ENCODE results near the gene C4orf46.

Gene C4orf46

DNA sequence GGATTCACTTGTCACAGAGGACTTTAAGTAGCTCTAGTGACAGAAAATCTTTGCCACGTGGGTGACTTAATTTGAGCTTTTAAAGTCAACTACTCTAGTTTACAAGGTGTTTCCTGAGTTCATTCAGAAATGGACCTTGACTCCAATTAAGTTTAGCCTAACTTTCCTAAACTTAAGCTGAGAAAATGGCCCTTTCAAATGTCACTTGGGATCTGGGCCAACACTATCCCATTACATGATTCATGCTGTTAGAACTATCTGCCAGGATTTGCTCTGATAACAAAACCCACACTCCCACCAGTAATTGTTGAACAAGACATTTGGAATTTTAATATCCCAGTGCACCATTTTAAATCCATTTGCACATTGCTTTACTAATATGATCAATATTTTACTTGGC is 40.8 kb downstream of the C4orf46 start:
- DNase-seq (ENCODE audit: low read depth in 2 of 2): peak; percentile 48 to 66
- H3K4me3 ChIP-seq (replicated peaks in 1 of 2; ENCODE audit: low read depth in 2 of 2, low read length in 2 of 2): no peak overlapping the region
- TF ChIP-seq, protein P1, sequence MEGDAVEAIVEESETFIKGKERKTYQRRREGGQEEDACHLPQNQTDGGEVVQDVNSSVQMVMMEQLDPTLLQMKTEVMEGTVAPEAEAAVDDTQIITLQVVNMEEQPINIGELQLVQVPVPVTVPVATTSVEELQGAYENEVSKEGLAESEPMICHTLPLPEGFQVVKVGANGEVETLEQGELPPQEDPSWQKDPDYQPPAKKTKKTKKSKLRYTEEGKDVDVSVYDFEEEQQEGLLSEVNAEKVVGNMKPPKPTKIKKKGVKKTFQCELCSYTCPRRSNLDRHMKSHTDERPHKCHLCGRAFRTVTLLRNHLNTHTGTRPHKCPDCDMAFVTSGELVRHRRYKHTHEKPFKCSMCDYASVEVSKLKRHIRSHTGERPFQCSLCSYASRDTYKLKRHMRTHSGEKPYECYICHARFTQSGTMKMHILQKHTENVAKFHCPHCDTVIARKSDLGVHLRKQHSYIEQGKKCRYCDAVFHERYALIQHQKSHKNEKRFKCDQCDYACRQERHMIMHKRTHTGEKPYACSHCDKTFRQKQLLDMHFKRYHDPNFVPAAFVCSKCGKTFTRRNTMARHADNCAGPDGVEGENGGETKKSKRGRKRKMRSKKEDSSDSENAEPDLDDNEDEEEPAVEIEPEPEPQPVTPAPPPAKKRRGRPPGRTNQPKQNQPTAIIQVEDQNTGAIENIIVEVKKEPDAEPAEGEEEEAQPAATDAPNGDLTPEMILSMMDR (IDR thresholded peaks at IDR 0.05; ENCODE audit: low read depth, low read length): no peak

DNA sequence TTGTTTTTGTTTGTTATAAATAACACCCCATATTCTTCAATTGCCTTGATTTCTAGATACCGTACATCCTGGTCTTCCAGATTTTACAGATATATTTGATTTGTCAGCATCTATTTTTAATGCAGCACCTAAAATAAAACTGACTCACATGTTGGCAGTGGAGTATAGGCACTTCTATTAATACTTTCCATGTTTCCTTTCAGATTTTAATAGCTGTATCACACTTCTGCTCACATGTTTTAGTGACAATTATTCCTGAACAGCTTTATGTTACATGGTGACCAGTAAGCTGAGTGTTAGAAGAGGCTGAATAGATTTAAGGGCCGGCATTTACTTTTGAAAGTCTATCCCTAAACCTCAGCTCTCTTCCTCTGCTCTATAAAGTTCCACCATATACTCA is 46.1 kb downstream of the C4orf46 start:
- no peak for DNase-seq (ENCODE audit: low read depth in 2 of 2)
- H3K4me3 ChIP-seq (replicated peaks in 1 of 2; ENCODE audit: low read depth in 2 of 2, low read length in 2 of 2): no peak overlapping the region
- TF ChIP-seq, protein P1 (IDR thresholded peaks at IDR 0.05; ENCODE audit: low read depth, low read length): no peak

DNA sequence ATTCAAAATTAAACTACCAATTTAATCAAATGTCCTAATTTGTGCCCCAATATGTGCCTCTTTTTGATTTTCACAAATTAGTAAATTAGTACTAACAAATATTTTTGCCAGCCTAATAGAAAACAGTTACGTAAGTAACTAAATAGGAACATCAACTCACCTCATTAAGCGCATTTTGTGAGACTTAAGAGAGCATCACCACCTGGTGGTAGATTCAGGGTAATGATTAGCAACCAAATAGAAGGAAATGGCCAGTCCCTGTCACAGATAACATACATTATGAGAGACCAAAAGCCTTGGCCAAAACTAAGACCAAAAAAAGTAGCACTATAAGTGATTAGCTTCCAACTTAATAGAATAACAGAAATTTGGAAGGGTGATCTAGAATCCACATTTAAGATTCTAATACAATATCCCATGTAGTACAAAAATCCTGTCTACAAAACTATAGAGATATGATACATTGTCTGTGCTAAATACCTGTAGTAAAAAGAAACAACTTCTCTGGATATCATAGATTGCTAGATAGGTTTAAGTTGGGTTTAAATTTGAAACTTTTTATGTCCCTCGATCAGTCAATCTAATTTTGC is 46.7 kb downstream of the C4orf46 start:
- TF ChIP-seq, protein P1 (IDR thresholded peaks at IDR 0.05; ENCODE audit: low read depth, low read length): peak; percentile 65
- peak; percentile 81 to 88 for DNase-seq (ENCODE audit: low read depth in 2 of 2)

DNA sequence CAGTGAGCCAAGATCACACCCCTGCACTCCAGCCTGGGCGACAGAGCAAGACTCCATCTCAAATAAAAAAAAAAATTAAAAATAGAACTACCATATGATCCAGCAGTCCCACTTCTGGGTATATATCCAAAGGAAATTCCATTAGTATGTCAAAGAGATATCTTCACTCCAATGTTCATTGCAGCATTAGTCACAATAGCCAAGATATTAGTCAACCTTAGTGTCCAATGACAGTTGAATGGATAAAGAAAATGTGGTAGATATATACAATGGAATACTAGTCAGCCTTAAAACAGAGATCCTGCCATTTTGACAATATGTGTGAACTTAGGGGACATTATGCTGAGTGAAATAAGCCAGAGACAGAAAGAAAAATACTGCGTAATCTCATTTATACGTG is 49.4 kb downstream of the C4orf46 start:
- DNase-seq (ENCODE audit: low read depth in 2 of 2): peak; percentile 9 to 66
- H3K4me3 ChIP-seq (replicated peaks in 1 of 2; ENCODE audit: low read depth in 2 of 2, low read length in 2 of 2): no peak overlapping the region
- TF ChIP-seq, protein P1 (IDR thresholded peaks at IDR 0.05; ENCODE audit: low read depth, low read length): no peak

More for the DNA sequence above, 46.7 kb downstream of the C4orf46 start:
- no peak overlapping the region for H3K4me3 ChIP-seq (replicated peaks in 1 of 2; ENCODE audit: low read depth in 2 of 2, low read length in 2 of 2)

DNA sequence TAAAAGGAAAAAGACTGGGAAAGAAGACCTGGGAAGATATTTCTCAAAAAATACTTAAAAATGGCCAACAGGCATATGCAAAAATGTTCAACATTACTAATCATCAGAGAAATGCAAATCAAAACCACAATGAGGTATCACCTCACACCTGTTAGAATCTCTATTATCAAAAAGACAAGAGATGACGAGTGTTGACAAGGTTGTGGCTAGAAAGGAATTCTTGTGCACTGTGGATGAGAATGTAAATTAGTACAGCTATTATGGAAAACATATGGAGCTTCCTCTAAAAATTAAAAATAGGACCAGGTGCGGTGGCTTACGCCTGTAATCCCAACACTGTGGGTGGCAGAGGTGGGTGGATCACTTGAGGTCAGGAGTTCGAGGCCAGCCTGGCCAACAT is 50.0 kb downstream of the C4orf46 start:
- H3K4me3 ChIP-seq (replicated peaks in 1 of 2; ENCODE audit: low read depth in 2 of 2, low read length in 2 of 2): no peak overlapping the region
- TF ChIP-seq, protein P1 (IDR thresholded peaks at IDR 0.05; ENCODE audit: low read depth, low read length): no peak
- no peak for DNase-seq (ENCODE audit: low read depth in 2 of 2)

DNA sequence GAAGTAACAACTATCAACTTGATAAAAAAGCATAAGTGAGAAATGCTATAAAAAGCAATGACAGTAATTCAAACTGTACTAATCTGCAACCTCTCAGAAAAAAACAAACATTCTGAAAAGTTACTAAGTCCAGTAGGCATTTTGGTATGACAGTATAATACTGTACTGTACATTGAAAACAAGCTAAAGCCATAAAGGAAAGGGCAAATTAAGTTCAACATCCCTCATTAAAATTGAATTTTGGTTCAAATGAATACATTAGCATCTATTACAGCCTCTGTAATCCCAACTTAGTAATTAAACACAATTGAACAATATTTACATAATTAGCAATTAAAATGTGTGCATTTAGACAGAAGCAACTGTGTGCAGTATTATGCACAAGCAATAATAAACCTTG is 53.7 kb downstream of the C4orf46 start:
- TF ChIP-seq, protein P1 (IDR thresholded peaks at IDR 0.05; ENCODE audit: low read depth, low read length): no peak
- no peak overlapping the region for H3K4me3 ChIP-seq (replicated peaks in 1 of 2; ENCODE audit: low read depth in 2 of 2, low read length in 2 of 2)
- DNase-seq (ENCODE audit: low read depth in 2 of 2): no peak

All from cardiac fibroblast (primary cell).